H9 (cell line): ENCODE measurements around the gene GALNT7. TPM values are rescaled to one million over a fixed set of nuclear protein-coding genes. Genes with fewer than 3 reads are reported as not detected.
A peak's percentile ranks its signal among the peaks of the same experiment; 100 is the strongest.

Experiments
- DNase-seq: peaks from one replicate; pipeline ENCODE4 v3.0.0-alpha.2; 2017
- H2AFZ ChIP-seq: one replicate; pipeline ENCODE4 v1.6.1; 2013; ENCODE audit warnings: mild to moderate bottlenecking, low read length, control low read depth, moderate library complexity
- H2AK5ac ChIP-seq: 2 replicates; pipeline ENCODE4 v1.6.1; 2013; ENCODE audit warnings: low read length, control low read depth, mixed read lengths; ENCODE audit not compliant: insufficient read length
- H2BK120ac ChIP-seq: one replicate; pipeline ENCODE4 v1.6.1; 2013; ENCODE audit warnings: low read depth, mild to moderate bottlenecking, low read length, control low read depth, inconsistent platforms; ENCODE audit not compliant: poor library complexity, severe bottlenecking
- H2BK12ac ChIP-seq: 2 replicates; pipeline ENCODE4 v1.6.1; 2013; ENCODE audit warnings: low read length, control low read depth, mixed read lengths, low read depth; ENCODE audit not compliant: insufficient read length
- H2BK15ac ChIP-seq: 2 replicates; pipeline ENCODE4 v1.6.1; 2013; ENCODE audit warnings: low read depth, low read length, control low read depth
- H2BK20ac ChIP-seq: one replicate; pipeline ENCODE4 v1.6.1; 2013; ENCODE audit warnings: low read depth, mild to moderate bottlenecking, low read length, control low read depth, inconsistent platforms; ENCODE audit not compliant: poor library complexity, severe bottlenecking
- H2BK5ac ChIP-seq: 2 replicates; pipeline ENCODE4 v1.6.1; 2013; ENCODE audit warnings: low read length, control low read depth, mixed read lengths; ENCODE audit not compliant: insufficient read length
- H3K14ac ChIP-seq: 2 replicates; pipeline ENCODE4 v1.6.1; 2013; ENCODE audit warnings: low read length, control low read depth; ENCODE audit not compliant: insufficient read depth
- H3K18ac ChIP-seq: 2 replicates; pipeline ENCODE4 v1.6.1; 2013; ENCODE audit warnings: low read depth, mild to moderate bottlenecking, mixed read lengths, low read length, control low read depth; ENCODE audit not compliant: insufficient read length
- H3K23ac ChIP-seq: 2 replicates; pipeline ENCODE4 v1.6.1; 2013; ENCODE audit warnings: low read length, control low read depth, mixed read lengths, low read depth; ENCODE audit not compliant: insufficient read length
- H3K23me2 ChIP-seq: 2 replicates; pipeline ENCODE4 v1.6.1; 2013; ENCODE audit warnings: low read depth, mild to moderate bottlenecking, mixed read lengths, low read length, control low read depth; ENCODE audit not compliant: insufficient read length, poor library complexity, severe bottlenecking
- H3K27ac ChIP-seq: 2 replicates; pipeline ENCODE4 v1.5.1; 2013; ENCODE audit warnings: low read length, control low read depth, mixed read lengths, low read depth; ENCODE audit not compliant: insufficient read length
- H3K27me3 ChIP-seq: 2 replicates; pipeline ENCODE4 v1.6.1; 2013; ENCODE audit warnings: low read length, control low read depth, inconsistent platforms; ENCODE audit not compliant: insufficient read depth
- H3K4ac ChIP-seq: 2 replicates; pipeline ENCODE4 v1.6.1; 2013; ENCODE audit warnings: low read depth, mild to moderate bottlenecking, control low read depth, inconsistent platforms, low read length, moderate library complexity
- H3K4me1 ChIP-seq: 2 replicates; pipeline ENCODE4 v1.6.1; 2013; ENCODE audit warnings: low read length, control low read depth, inconsistent platforms; ENCODE audit not compliant: insufficient read depth
- H3K4me2 ChIP-seq: 2 replicates; pipeline ENCODE4 v1.6.1; 2013; ENCODE audit warnings: low read length, control low read depth, mixed read lengths; ENCODE audit not compliant: insufficient read length, insufficient read depth
- H3K56ac ChIP-seq: 2 replicates; pipeline ENCODE4 v1.6.1; 2013; ENCODE audit warnings: low read depth, mild to moderate bottlenecking, mixed read lengths, low read length, control low read depth; ENCODE audit not compliant: insufficient read length
- H3K79me1 ChIP-seq: 2 replicates; pipeline ENCODE4 v1.6.1; 2013; ENCODE audit warnings: low read depth, mild to moderate bottlenecking, moderate library complexity, low read length, control low read depth, inconsistent platforms; ENCODE audit not compliant: insufficient read depth, poor library complexity, severe bottlenecking
- H3K79me2 ChIP-seq: 2 replicates; pipeline ENCODE4 v1.6.1; 2013; ENCODE audit warnings: low read length, control low read depth, inconsistent platforms; ENCODE audit not compliant: insufficient read depth
- H3K9ac ChIP-seq: 2 replicates; pipeline ENCODE4 v1.6.1; 2013; ENCODE audit warnings: low read length, control low read depth, mixed read lengths; ENCODE audit not compliant: insufficient read length; ENCODE audit errors: extremely low read depth
- H3K9me3 ChIP-seq: one replicate; pipeline ENCODE4 v1.6.1; 2013; ENCODE audit warnings: low read depth, low read length, inconsistent platforms; ENCODE audit not compliant: control insufficient read depth
- H3T11ph ChIP-seq: one replicate; pipeline ENCODE4 v1.6.1; 2013; ENCODE audit warnings: mild to moderate bottlenecking, low read length, control low read depth, inconsistent platforms
- H4K20me1 ChIP-seq: one replicate; pipeline ENCODE4 v1.6.1; 2013; ENCODE audit not compliant: control insufficient read depth, insufficient read length, insufficient read depth
- H4K5ac ChIP-seq: 2 replicates; pipeline ENCODE4 v1.6.1; 2013; ENCODE audit warnings: low read depth, mild to moderate bottlenecking, mixed read lengths, low read length, control low read depth; ENCODE audit not compliant: insufficient read length
- H4K8ac ChIP-seq: replicated peaks from 2 replicates; pipeline ENCODE4 v1.6.1; 2013; ENCODE audit warnings: low read length, control low read depth, mixed read lengths, low read depth; ENCODE audit not compliant: insufficient read length
- H4K91ac ChIP-seq: 2 replicates; pipeline ENCODE4 v1.6.1; 2013; ENCODE audit warnings: low read depth, mild to moderate bottlenecking, moderate library complexity, mixed read lengths, low read length, control low read depth; ENCODE audit not compliant: insufficient read length
- H3K27ac Mint-ChIP-seq, 3 experiments: 2 replicates in 2 of 3; 3 replicates in 1 of 3; pipeline ENCODE4 v1.8.0; 2020 to 2021; ENCODE audit warnings: mixed read lengths in 3 of 3, mild to moderate bottlenecking in 1 of 3, moderate library complexity in 1 of 3
- H3K27me3 Mint-ChIP-seq: 2 replicates; pipeline ENCODE4 v1.8.0; 2021; ENCODE audit warnings: low read depth, mild to moderate bottlenecking, moderate library complexity, mixed read lengths
- H3K36me3 Mint-ChIP-seq, 3 experiments: 2 replicates in 2 of 3; 3 replicates in 1 of 3; pipeline ENCODE4 v1.8.0; 2020 to 2021; ENCODE audit warnings: low read depth in 3 of 3, mixed read lengths in 3 of 3; ENCODE audit not compliant: insufficient read depth in 1 of 3
- H3K4me1 Mint-ChIP-seq, 2 experiments: 2 replicates each; pipeline ENCODE4 v1.8.0; 2020; ENCODE audit warnings: mixed read lengths in 2 of 2
- H3K4me3 Mint-ChIP-seq, 2 experiments: 2 replicates in 1 of 2; 3 replicates in 1 of 2; pipeline ENCODE4 v1.8.0; 2020 to 2021; ENCODE audit warnings: mild to moderate bottlenecking in 2 of 2, mixed read lengths in 2 of 2, moderate library complexity in 1 of 2
- H3K9me3 Mint-ChIP-seq, 2 experiments: 2 replicates in 1 of 2; 3 replicates in 1 of 2; pipeline ENCODE4 v1.8.0; 2020; ENCODE audit warnings: mild to moderate bottlenecking in 2 of 2, mixed read lengths in 2 of 2, moderate library complexity in 1 of 2
- CTCF ChIP-seq: fragments of 200-600 bp; sonication (generic); conservative IDR thresholded peaks from 3 replicates; pipeline ENCODE4 v1.8.0; 2021; ENCODE audit warnings: antibody characterized with exemption, mild to moderate bottlenecking
- WGBS: extraction: QIAGEN DNeasy Blood & Tissue Kit; methylation state at CpG from one replicate; pipeline ENCODE4 v1.1.7; 2013; ENCODE audit warnings: missing lambda C conversion rate, low lambda C conversion rate, mixed read lengths; ENCODE audit not compliant: insufficient read length; ENCODE audit errors: extremely low coverage; 5-methylcytosine and 5-hydroxymethylcytosine counted together
- total RNA-seq: library from RNA; stranded (reverse); gene quantifications from 2 replicates; pipeline ENCODE4 v1.2.1, GENCODE V29; 2021

GALNT7 gene
- total RNA-seq, 1 experiment from 2014 or later, result 57.3 TPM

GRCh38 chr4:173237762-173238161 is 69.2 kb downstream of the GALNT7 start:
- H3K56ac ChIP-seq, result no peak overlapping the region
- no peak overlapping the region for H2BK15ac ChIP-seq
- Mint-ChIP-seq H3K9me3 (no peaks in the 10 kb centered on the region), H3K4me3 (no peak overlapping the region), H3K27me3 (no peaks in the 10 kb centered on the region), H3K27ac (peak overlapping the region in 2 of 3 experiments; percentile 81 to 90; a peak in 4 of 7 replicates), H3K36me3 (no peaks in the 10 kb centered on the region), H3K4me1 (peaks cover 43 to 49% of the 10 kb centered on the region in 2 experiments)
- H3K4ac ChIP-seq, result no peak overlapping the region
- peaks cover 10% of the 10 kb centered on the region; the same call in 1 of the 2 replicates for H3K79me2 ChIP-seq
- no peak for DNase-seq
- H2AFZ ChIP-seq, result no peak overlapping the region
- no peak overlapping the region for H3K9ac ChIP-seq
- H4K5ac ChIP-seq, result no peak overlapping the region
- H4K8ac ChIP-seq, result no peak overlapping the region
- H4K91ac ChIP-seq, result no peak overlapping the region
- no peaks in the 10 kb centered on the region for H3K23me2 ChIP-seq
- no peak overlapping the region for H3K27ac ChIP-seq
- H3K23ac ChIP-seq, result no peak overlapping the region
- H2BK5ac ChIP-seq, result no peak overlapping the region
- no peak overlapping the region for H3K14ac ChIP-seq
- H3K27me3 ChIP-seq, result no peaks in the 10 kb centered on the region
- no peak overlapping the region for H3K18ac ChIP-seq
- WGBS, result no CpG with 5 or more reads among the region's 2 CpGs
- no peaks in the 10 kb centered on the region for H4K20me1 ChIP-seq
- H3K4me2 ChIP-seq, result no peak overlapping the region
- no peaks in the 10 kb centered on the region for H3K9me3 ChIP-seq
- TF ChIP-seq CTCF, result no peak
- no peak overlapping the region for H2BK120ac ChIP-seq
- H3K79me1 ChIP-seq, result no peaks in the 10 kb centered on the region
- H2AK5ac ChIP-seq, result no peak overlapping the region
- no peak overlapping the region for H2BK12ac ChIP-seq
- H2BK20ac ChIP-seq, result no peak overlapping the region
- no peak overlapping the region for H3T11ph ChIP-seq
- H3K4me1 ChIP-seq, result peaks cover 6% of the 10 kb centered on the region
